Medulla oblongata (tissue), 1 donor: ENCODE measurements around the gene NRP2.

Source experiments
- DNase-seq: peaks from one replicate; pipeline ENCODE4 v3.0.0-alpha.2; 2015; ENCODE audit errors: extremely low spot score

NRP2 gene

GRCh38 chr2:205730701-205731582 is 48.6 kb downstream of the NRP2 start:
- no peak for DNase-seq

- no peak for DNase-seq
These were observed 49.3 kb downstream of the NRP2 start for GRCh38 chr2:205731583-205731981.

- DNase-seq: no peak
These were observed 50.0 kb downstream of the NRP2 start for GRCh38 chr2:205732314-205732713.

DNA sequence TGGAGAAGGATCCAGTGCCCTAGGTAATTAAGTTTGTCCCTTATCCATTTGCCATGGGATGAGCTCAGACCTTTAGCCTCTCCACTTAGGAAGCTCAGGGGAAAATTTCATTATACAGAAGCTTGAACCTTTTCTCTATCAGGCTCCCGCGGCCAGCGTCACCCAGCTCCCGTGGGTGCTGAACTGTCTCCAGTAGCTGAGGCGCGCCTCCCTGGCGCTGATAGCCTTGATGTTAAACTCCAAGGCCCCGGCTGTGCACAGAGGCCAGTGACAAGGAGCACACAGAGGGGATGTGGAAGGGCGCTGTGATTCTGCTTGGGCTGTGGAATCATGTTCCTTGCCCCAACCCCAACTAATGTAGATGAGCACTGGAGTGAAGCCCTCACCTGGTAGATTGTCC is 50.8 kb downstream of the NRP2 start:
- no peak for DNase-seq

- no peak for DNase-seq
These were observed 51.3 kb downstream of the NRP2 start for GRCh38 chr2:205733648-205734047.

GRCh38 chr2:205734436-205735037 is 52.2 kb downstream of the NRP2 start:
- peak; percentile 51 for DNase-seq

- no peak for DNase-seq
These were observed 56.0 kb downstream of the NRP2 start for GRCh38 chr2:205738117-205738968.

DNA sequence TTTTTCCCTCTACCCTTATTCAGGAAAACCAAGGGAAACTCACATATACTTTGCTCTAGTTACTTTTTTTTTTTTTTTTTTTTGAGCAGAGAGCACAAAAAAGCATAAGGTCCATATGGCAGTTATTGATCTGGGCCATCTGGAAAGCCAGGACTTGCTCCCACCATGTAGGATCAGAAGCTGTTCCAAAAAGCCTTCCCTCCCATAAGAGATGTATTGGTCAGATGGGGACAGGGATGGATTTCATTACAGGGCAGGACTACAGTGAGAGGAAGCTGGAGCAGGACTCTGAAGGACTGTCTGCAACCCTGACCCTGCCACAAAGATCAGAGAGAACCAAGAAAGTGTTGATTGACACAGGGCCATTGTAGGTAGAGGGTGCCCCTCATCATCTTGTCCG is 57.3 kb downstream of the NRP2 start:
- no peak for DNase-seq

- DNase-seq: no peak
These were observed 58.1 kb downstream of the NRP2 start for GRCh38 chr2:205740381-205740780.

- no peak for DNase-seq
These were observed 59.1 kb downstream of the NRP2 start for GRCh38 chr2:205741256-205741978.

GRCh38 chr2:205743137-205743536 is 60.8 kb downstream of the NRP2 start:
- no peak for DNase-seq

DNA sequence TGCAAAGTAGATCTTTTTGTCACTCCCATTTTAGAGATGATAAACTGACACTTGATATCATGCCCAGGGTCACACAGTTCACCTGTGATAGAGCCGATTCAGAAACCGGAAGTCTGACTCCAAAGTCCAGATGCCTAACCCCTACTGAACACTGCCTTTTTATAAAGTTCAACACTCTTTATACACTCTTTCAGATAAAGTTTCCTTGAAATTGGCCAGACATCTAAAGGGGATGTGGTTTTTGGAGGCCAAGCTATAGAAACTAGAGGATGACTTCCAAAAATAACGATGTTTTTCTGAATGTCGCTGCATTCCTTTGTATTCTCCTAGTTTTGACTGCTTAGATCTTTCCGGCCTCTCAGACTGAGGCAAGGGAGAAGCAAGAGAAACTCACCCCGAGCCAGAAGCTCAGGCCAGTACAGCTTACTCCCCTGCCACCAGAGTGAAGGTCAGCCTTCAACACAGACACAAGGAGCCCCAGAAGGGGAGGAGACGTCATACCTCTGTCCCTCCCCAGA is 61.8 kb downstream of the NRP2 start:
- no peak for DNase-seq

DNA sequence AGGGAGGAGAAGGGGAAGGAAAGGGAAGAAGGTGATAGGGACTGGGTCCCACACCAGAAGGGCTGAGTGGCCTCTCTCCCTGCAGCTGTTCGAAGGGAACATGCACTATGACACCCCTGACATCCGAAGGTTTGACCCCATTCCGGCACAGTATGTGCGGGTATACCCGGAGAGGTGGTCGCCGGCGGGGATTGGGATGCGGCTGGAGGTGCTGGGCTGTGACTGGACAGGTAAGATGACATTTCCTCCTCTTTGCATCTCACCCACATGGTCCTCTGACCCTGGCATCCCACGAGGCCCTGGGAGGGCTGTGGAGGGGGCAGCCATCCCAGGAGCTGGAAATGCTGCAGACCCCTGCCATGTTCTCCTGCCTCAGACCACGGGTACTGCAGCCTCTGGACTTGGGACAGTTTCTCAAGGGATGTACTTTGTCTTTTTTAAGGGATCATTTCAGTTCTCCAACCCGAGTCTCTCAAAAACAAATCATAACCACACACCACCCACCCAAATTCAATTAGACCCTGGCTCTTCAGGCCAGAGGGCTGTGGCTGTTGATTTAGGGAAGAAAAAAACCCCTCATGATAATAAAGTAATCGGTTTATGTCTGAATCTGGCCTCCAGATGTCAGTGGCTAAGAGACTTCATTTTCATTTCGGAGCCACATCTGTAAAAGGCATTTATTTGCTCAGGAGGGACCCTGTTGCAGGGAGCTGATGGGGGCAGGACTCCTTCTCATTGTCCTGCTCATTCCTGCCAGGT is 63.5 kb downstream of the NRP2 start:
- DNase-seq: no peak

DNA sequence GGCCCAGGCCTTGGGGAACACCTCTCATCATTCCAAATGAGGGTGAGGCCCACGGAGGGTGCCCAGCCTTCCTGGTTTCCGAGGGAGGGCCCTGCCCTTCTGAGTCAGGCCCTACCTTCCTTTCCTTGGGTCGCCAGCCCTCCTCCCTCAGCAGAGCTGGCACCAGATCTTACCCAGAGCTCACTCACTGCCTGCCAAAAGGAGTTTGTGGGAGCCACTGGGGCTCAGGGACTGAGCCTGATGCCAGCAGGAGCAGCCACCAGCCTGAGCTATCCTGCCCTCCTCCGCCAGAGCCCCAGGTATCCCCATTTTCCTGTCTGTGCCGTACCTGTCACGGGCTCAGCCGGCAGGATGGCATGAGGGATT is 64.1 kb downstream of the NRP2 start:
- no peak for DNase-seq

DNA sequence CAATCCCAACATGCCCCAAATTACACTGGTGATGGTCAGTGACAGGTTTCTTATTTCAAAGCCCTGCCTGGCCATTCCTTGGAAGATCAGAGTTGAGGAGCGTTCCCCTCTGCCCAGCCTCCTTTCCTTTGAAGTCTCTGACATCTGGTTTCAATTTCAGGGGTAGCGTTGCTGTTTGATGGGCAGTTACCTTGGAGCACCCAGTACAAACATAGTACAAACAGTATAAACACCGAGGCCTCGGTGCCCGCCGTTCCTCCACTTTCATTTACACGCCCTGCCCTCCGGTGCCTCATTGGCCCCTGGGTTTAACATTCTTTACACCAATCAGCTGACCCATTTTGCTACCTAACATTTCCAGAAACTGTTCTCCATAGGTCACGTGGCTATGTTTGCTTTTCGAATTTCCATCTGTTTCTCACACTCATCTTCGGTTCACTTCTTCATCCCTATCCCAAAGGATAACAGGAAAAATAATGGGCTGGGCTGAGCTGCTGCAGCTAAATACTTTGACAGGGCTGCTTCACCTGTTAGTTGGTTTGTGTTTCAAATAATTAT is 65.6 kb downstream of the NRP2 start:
- DNase-seq: no peak

GRCh38 chr2:205748639-205749038 is 66.3 kb downstream of the NRP2 start:
- DNase-seq: no peak

DNA sequence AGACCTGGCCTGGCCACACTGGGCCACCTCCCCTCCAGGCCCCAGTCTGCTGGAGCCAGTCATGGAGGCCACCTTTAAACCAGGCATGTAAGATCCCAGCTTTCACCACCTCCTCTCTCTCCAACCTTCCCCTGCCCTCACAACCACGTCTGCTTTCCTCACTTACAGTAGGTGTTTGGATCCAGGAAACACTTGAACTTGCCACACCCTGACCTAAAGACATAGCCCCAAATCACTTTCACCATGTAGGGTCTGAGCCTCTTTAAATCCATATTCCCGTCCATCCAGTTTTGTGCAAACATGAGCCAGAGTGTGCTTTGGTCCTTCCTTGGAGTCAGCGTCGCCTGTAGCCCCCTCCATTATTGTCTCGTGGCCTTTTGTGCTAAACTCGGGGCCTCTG is 66.8 kb downstream of the NRP2 start:
- DNase-seq: no peak

GRCh38 chr2:205750797-205751196 is 68.5 kb downstream of the NRP2 start:
- DNase-seq: no peak

- DNase-seq: no peak
These were observed 69.3 kb downstream of the NRP2 start for GRCh38 chr2:205751569-205752031.

DNA sequence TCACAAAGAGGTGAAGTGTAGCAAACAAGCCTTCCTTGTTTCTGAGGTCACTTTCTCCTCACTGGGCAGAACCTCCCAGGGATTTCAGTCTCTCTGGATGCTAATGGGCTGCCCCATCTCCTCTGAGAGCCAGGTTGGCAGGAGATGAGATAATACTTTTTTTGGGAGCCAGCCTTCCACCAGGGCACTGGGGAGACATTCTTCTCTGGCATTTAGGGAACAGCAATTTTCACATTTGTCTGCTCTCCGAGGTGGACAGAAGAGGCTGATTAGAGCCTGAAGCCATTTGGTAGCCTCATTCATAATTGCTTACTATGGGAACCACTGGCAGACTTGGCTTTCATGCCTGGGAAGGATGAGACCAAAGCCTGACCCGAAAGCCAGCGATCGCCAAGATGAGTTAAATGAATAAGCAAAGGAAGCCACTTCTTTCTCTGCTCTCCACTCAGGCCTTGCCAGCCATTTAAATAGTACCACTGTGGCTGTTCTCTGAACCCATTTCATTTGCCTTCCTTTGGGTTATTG is 70.1 kb downstream of the NRP2 start:
- peak; percentile 71 for DNase-seq
